Activated CD8-positive, alpha-beta memory T cell treated with anti-CD3 and anti-CD28 coated beads for 36 hours (primary cell): Measurements from ENCODE around the gene AMBRA1. TPM values are rescaled to one million over a fixed set of nuclear protein-coding genes. Genes with fewer than 3 reads are reported as not detected.

Source experiments
- CTCF ChIA-PET: fragments of 350-600 bp; sonication (Branson Sonifier 250); formaldehyde crosslinking; loops from one replicate; lab custom pipeline; 2021; ENCODE audit warnings: antibody characterized with exemption; lab: Charles Lee
- POLR2A ChIA-PET: fragments of 350-600 bp; sonication (Branson Sonifier 250); formaldehyde crosslinking; loops from one replicate; lab custom pipeline; 2021; ENCODE audit warnings: antibody characterized with exemption; lab: Charles Lee
- total RNA-seq, 2 experiments: library from RNA; stranded (reverse); gene quantifications; one replicate each; pipeline ENCODE4 v1.2.3, GENCODE V29; 2021

Gene AMBRA1
- total RNA-seq, 2 experiments from 2014 or later = 28.7 to 28.9 TPM

DNA sequence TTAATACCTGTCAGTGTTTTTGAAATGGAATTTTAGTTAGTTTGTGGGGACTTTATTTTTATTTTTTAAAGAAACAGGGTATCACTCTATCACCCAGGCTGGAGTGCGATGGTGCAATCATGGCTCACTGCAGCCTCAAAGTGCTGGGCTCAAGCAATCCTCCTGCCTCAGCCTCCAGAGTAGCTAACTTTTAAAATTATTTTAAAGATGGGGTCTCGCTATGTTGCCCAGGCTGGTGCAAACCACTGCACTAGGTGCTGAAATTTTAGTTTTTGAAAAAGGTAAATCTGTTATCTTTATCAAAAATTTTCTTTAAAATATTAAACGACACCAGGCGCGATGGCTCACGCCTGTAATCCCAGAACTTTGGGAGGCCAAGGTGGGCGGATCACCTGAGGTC is 42.6 kb downstream of the AMBRA1 start:
- ChIA-PET POLR2A (no interaction called here), CTCF (interaction anchor here (0.6 kb wide), 1 partner anchor 29 kb away, joined by 3 read pairs; no protein-coding TSS in a partner anchor)

DNA sequence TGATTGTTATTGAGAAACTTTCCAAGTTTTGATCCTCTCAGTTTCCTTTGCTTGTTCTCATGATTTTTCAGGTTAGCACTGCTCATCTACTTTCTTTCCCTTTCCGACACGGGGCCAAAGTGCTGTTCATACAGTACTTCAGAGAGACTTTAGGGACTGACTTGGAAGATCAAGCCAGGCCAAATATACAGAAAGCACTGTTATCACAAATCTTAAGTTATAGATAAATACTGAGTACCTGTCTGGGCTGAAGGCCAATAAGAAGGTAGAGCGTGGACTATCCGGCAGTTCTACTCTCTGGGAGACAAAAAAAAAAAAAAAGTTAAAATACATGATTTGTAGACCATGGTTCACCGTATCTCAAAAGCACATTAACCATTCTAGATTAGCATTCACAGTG is 46.2 kb downstream of the AMBRA1 start:
- ChIA-PET CTCF (interaction anchor here (0.7 to 1.1 kb wide), 3 partner anchors 18 to 83 kb away, joined by 3 read pairs; no protein-coding TSS in a partner anchor), POLR2A (interaction anchor here (0.6 to 0.7 kb wide), 4 partner anchors 56 to 1359 kb away, joined by 3 to 6 read pairs (median 4); no protein-coding TSS in a partner anchor)

DNA sequence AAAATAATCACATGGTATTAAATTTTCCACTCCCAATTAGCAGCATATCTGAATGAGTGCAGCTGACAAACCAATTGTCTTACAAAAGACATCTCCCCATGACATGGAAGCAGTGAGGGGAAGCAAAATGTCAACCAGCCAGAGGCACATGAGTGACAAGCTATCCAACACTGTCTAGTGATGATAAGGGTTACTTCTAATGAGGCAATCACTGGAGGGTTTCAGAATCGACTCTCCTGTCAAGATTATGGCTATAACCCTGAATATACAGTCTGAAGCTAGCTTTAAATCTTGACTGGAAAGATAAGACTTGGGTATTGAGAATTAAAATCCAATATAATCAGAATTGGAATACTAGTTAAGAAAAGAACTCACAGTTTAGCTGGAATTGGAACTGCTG is 50.3 kb downstream of the AMBRA1 start:
- ChIA-PET CTCF (no interaction called here), POLR2A (no interaction called here)

DNA sequence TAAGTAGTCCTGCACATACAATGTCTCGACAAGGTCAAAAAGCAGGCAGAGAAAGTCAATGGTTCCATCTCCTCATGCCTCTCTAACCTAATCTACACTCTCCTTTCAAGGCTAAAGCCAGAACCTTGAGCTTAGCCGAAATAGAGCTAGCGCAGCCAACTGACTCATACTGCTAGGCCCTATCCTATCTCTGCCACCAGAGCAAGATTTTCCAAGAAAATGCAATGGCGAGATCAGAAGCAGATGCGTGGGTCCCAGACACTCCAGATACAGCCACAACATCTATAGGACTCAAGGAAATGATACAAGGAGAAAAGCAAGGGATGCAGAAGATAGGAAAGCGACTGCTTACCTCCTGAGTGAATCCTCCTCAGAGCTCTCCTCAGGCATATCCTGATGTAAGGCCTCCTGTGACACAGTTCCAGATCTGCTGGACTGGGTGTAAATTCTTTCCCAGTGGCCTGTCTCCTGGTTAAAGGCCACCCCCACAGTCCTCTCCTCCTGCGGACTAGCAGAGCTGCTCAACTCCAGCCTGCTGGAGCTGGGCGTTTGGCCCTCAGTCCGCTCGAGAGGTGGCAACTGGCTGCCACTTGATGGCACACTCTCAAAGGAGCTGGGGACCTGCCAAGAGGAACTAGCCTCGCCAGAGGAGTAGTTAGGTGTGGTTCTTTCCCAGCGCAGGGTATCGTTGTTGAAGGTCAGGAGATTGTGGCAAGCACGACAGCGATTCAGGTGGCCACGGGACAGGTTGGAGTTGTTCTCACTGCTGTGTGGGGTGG is 52.0 kb downstream of the AMBRA1 start:
- CTCF ChIA-PET = interaction anchor here (0.5 kb wide), 2 partner anchors 70 to 89 kb away, joined by 3 to 5 read pairs; no protein-coding TSS in a partner anchor
- POLR2A ChIA-PET = no interaction called here

DNA sequence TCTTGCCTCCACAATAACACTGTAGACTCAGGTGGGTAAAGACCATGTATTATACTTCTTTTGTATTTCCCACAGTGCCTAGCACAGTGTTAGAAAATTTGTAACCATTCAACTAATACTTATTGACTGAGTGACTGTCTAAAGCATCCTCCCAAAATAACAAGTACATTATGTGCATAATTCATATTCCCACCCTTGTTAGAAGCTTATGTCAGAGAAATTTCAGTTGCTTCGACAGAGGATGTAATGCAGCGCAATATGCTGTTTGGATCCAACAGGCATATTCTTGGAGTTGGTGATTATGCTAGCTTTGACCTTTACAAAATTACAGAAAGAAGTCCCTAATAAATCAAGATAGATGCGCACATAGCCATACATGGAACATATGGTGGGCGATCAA is 53.0 kb downstream of the AMBRA1 start:
- POLR2A ChIA-PET = no interaction called here
- CTCF ChIA-PET = interaction anchor here (0.5 kb wide), 1 partner anchor 90 kb away, joined by 5 read pairs; no protein-coding TSS in a partner anchor

DNA sequence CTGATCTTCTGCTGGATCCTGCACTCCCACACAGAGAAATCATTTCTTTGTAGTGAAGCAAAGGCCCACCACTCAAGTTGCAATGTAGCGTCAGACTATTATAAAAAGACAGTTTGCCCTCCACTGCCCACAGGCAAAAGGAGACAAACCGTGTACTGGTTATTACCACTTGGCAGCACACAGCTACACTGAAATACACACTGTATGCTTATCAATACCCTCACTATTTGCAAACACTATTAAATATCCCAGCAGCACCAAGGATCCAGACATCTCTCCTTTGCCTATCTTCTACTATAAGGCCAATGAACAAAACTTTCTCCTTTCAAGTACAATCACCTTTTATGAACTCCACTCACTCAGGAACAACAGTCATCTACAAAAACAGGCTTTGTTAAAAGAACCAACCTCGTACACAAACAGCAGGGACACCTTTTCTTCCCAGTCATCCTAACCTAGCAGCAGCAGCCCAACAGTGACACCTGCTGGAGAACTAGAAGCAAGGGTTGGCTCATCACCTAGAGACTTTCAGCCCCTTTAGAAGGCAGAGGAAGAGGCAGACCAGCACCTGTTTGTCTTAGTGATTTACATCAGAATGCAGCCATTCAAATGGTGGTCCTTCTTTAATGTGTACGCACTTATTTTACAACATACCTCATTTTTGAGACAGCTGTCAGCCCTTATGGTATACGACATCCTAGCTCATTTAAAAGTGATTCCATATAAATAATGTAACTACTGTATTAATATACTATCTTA is 56.1 kb downstream of the AMBRA1 start:
- POLR2A ChIA-PET = no interaction called here

DNA sequence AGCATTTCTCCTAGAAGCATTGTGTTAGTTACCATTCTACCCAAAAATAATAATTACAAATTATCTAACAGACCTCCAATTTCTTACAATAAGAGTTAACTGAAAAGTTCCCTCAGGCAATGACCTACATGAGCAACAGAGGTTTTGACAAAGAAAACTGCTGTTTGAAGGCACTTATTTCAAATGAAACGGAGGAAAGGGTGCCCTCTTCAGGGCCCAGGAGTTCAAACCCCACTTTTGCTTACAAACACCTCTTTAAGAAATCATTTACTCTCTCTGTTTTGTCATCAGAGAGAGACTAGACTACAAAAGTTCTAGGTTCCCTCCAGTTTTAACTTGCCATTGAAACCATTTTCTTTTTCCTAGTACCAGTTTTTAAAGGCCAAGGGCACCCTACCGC is 56.7 kb downstream of the AMBRA1 start:
- CTCF ChIA-PET = interaction anchor here (1.0 to 2.2 kb wide), 5 partner anchors 8 to 493 kb away, joined by 3 to 5 read pairs (median 4); no protein-coding TSS in a partner anchor
- POLR2A ChIA-PET = no interaction called here

More for the DNA sequence above, 56.1 kb downstream of the AMBRA1 start:
- CTCF ChIA-PET = interaction anchor here (1.4 to 2.2 kb wide), 4 partner anchors 8 to 48 kb away, joined by 4 to 5 read pairs (median 4); no protein-coding TSS in a partner anchor

DNA sequence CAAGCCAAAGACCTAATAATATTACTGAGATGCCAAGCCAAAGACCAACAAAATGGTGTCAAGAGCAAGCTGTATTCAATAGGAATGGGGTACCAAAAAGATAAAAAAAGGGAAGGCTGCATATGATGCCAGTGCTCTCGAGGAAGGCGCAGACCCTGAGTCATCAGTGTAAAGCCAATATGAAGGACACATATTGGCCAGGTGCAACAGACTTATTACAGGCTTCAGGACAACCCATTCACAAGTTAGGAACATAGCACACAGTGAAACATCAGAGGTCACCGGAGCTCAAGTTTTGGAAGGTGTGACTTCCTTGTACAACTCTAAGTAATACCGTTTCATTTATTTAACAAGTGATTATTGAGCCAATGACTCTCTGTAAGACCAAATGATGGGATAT is 58.1 kb downstream of the AMBRA1 start:
- CTCF ChIA-PET = no interaction called here
- POLR2A ChIA-PET = no interaction called here

DNA sequence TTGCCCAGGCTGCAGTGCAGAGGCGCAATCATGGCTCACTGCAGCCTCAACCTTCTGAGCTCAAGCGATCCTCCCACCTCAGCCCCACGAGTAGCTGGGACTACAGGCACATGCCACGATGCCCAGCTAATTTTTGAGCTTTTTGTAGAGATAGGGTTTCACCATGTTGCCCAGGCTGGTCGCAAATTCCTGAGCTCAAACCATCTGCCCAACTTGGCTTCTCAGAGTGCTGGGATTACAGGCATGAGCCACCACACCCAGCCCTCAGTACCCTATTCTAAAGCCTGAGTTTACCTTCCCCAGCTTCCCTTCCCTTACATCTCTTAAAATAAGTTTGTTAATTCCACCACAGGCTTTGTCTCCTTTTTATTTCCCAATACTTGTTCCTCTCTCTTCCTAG is 59.1 kb downstream of the AMBRA1 start:
- ChIA-PET POLR2A (no interaction called here), CTCF (interaction anchor here (0.6 to 0.7 kb wide), 2 partner anchors 18 to 66 kb away, joined by 3 read pairs; no protein-coding TSS in a partner anchor)

DNA sequence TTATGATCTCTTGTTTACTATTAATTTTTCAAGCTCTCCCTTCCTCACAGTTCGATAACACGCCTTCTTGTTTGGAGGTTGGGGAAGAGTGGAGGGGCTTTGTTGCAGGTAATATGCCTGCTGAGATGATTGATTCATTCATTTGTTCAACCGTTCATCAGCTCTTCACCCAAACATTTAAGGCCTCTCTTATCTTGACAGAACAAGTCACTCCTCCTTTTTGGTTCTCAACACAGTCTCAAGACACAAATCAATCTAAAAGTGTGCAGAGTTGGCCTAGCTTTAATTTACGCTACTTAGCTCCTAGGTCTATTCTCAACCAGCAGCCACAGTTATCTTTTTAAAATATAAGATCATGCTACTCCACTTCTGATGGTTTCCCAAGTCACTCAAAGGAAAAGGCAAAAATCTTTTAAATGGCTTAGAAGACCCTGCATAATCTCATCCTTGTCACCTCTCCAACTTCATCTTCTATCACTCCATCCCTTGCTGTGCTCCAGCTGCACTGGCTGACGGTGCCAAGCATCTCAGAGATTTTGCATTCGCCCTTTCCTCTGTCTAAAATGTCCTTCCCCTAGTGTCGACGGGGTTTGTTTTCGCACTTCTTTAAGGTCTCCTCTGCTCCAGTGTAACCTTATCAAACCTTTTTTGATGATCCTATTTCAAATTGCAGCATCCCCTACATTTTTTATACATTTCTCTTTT is 60.3 kb downstream of the AMBRA1 start:
- ChIA-PET POLR2A (no interaction called here), CTCF (interaction anchor here (1.0 to 1.2 kb wide), 2 partner anchors 43 to 144 kb away, joined by 4 read pairs; no protein-coding TSS in a partner anchor)

DNA sequence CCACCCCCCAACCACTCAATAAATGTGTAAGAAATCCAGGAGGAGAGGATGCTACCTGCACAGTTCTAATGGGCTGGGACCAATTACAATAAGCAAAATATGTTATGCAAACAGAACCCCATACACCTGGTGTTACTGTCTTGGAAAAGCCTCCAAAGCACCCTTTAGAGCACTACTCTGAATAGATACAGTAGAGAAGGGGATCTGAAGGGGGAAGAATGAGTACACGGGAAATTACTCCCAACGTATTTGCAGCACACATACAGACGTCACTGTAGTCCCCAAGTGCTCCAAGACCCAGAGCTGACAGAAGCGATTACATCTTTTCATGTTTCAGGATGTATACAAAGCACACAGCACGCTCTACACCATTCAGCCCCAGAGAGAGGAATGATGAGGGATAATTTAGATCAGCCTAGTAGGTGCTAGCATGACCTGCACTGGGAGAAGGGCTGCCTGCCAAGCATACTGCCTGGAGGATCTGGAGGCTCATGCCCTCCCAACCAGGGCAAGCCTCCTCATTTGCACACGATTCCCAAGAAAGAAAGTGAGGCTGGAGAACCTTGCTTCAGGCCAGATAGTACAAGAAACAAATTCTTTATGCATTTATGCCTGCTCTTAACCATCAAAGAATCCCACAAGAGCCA is 63.8 kb downstream of the AMBRA1 start:
- ChIA-PET CTCF (interaction anchor here (0.6 to 1.5 kb wide), 10 partner anchors 8 to 180 kb away, joined by 3 to 9 read pairs (median 5); partner anchors contain the start of gene CHRM4), POLR2A (interaction anchor here (0.6 to 1.2 kb wide), 3 partner anchors 31 to 146 kb away, joined by 3 to 7 read pairs (median 3); no protein-coding TSS in a partner anchor)

DNA sequence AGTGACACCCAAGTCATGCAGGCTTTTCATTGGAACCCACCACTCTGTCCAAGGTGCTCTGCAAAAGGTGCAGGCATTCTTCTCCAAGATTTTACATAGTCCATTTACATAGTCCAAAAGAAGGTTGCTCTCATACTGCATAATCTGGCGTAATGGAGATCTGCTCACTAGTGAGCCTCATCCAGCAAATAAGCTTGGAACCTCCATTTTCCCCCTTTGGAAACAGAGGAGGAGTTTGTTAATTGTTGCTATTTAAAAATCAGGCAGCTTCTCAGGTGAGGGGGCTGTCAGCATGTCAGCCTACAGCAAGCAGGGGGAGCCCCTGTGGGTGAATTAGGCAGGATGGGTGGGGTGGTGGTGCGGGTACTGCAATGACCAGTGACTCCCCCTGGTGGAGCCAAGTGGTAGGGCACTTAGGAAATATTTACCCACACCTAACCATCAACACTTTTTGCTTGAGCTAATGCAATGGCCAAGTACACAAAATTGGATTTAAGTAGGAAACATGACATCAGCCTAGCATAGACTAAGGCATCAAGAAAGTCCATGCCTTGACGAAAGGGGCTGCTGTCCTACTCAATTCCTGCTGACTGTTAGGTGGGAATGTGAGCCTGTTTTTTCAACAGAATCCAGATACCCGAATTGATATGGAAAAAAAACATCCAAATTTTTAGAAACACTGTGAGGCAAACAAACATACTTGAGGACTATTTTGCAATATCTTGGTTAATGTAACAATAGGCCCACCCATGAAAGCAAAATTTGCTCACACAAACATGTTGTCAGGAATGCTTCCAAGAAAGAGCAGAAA is 64.5 kb downstream of the AMBRA1 start:
- ChIA-PET CTCF (interaction anchor here (0.6 to 1.5 kb wide), 15 partner anchors 8 to 177 kb away, joined by 3 to 9 read pairs (median 4); partner anchors contain the start of gene CHRM4), POLR2A (interaction anchor here (0.6 to 1.2 kb wide), 2 partner anchors 32 to 137 kb away, joined by 3 read pairs; no protein-coding TSS in a partner anchor)

DNA sequence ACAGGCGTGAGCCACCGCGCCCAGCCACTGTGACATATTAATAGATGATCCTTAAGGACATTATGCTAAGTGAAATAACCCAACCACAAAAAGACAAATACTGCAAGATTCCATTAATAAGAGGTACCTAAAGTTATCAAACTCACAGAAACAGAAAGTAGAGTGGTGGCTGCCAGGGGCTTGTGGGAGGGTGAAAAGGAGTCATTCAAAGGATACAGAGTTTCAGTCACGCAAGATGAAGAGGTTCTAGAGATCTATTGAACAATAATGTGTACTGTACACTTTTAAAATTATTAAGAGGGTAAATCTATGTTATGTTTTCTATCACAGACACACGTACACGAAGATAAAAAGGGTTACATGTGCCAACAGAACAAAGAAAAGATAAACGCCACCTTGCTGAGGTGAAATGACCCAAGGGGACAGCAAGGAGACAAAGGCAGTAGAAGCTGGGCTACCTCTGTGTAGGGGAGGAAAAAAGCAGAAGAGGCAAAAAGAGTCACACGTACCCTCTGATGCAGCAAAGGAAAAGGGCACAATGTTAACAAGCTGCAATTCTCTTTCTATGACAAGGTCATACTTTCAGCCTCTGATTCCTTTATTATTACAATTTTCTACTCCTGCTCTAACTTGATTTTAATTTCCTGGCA is 65.3 kb downstream of the AMBRA1 start:
- ChIA-PET CTCF (interaction anchor here (0.6 to 1.5 kb wide), 13 partner anchors 9 to 139 kb away, joined by 3 to 9 read pairs (median 4); partner anchors contain the start of gene CHRM4), POLR2A (interaction anchor here (1.2 kb wide), 1 partner anchor 136 kb away, joined by 3 read pairs; no protein-coding TSS in a partner anchor)

DNA sequence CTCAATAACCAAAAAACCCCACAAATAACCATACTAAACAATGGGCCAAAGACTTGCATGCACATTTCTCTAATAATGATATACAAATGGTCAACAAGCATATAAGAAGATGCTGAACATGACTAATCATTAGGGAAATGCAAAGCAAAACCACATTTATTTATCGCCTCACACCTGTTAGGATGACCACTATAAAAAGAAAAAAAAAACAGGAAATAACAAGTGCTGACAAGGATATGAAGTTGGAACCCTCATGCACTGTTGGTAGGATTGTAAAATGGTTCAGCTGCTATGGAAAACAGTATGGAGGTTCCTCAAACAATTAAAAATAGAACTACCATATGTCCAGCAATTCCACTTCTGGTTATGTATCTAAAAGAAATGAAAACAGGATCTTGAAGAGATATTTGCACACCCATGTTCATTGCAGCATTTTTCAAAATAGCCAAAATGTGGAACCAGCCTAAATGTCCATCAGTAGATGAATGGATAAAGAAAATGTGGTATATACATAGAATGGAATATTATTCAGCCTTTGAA is 66.2 kb downstream of the AMBRA1 start:
- CTCF ChIA-PET = no interaction called here
- POLR2A ChIA-PET = no interaction called here

DNA sequence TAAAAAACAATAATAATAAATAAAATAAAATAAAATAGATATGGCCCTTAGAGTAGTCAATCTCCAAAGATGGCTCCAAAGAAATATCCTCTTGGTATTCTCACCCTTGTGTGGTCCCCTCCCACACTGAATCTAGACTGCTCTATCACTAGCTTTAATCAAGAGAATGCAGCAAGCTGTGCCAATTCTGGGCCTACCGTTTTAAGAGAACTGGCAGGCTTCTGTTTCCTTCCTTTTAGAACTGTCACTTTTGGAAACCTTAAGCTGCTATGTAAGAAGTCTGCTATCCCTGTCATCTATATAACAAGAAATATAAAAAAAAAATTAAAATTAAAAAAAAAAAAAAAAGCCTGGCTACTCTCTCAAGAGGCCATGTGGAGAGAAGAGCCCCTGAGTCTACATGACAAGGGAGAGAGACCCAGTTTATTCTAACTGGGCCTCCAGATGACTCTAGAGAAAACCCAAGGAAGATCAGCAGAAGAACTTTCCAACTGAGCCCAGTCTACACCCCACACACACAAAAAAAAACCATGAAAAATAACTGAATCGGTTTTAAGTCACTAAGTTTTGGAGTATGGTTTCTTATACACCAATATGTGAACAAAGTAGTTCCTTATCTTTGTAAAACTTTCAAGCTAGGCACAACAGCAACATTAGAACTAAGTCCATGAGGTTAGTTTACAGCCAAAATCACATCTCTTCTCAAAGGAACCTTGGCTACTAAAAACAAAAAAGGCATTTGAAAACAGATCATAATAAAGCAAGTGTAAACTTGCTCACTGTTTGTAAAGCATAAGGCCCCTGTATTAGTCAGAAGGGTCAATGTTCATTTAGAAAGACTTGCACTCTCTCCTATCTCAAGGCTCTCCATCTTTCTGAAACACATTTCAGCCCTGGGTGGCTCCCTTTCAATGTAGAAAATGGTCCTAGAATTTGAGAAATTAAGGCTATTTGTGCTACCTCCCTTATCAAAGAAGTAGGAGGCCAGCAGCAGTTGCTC is 67.3 kb downstream of the AMBRA1 start:
- ChIA-PET CTCF (interaction anchor here (0.5 to 0.6 kb wide), 2 partner anchors 36 to 84 kb away, joined by 3 to 4 read pairs; no protein-coding TSS in a partner anchor), POLR2A (no interaction called here)
